ENCODE results near the gene IL12B.

GRCh38 chr5:159359408-159359807, 29.1 kb upstream of the IL12B start:
- TF ChIP-seq EZH2 (IDR thresholded peaks at IDR 0.05; ENCODE audit: low read depth) (no peak), CTCF (conservative IDR thresholded peaks at IDR 0.05) (no peak)

Measured in PC-9 (cell line).